ENCODE data around the gene MORC2. TPM values are rescaled to one million over a fixed set of nuclear protein-coding genes. Genes with fewer than 3 reads are reported as not detected.

The MORC2 gene
- total RNA-seq, 1 experiment from 2014 or later = 12.0 TPM

DNA sequence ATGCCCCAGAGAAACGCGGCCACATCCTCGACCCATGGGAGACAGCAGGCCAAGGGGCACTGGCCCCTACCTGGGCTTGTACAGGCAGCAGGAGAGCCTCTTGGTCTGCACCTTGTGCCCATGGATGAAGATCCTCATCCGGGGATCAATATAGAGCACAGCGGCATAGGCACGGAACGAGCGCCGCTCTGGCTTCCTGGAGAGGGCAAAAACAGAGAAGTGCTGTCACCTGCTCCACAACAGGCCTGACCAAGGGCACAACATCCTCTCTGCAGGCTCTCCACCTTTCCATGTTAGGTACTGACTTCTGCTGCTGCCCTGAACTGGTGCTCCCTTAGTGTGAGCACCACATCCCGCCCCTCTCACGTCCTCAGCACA lies 27.2 kb downstream of the MORC2 start:
- POLR2A ChIA-PET (ENCODE audit: unreplicated experiment) = no interaction called here
- Histone ChIP-seq H3K27ac (ENCODE audit: low read length) (no peak overlapping the region), H3K36me3 (ENCODE audit: low read depth, low read length) (peaks cover under 1% of the 10 kb centered on the region; the same call in 1 of the 2 replicates), H3K9ac (ENCODE audit: low read length) (no peak overlapping the region), H4K20me1 (ENCODE audit: low read length) (no peaks in the 10 kb centered on the region), H3K79me2 (ENCODE audit: low read length) (no peaks in the 10 kb centered on the region), H3K4me3 (ENCODE audit: low read length) (no peak overlapping the region), H2AFZ (ENCODE audit: low read length) (no peak overlapping the region), H3K4me2 (ENCODE audit: low read length) (no peak overlapping the region), H3K4me1 (ENCODE audit: insufficient read depth, low read length) (no peaks in the 10 kb centered on the region), H3K9me3 (ENCODE audit: low read length) (no peaks in the 10 kb centered on the region), H3F3A (ENCODE audit: low read length, unreplicated experiment) (no peaks in the 10 kb centered on the region), H3K9me2 (replicated peaks; ENCODE audit: low read length) (no peaks in the 10 kb centered on the region), H3K27me3 (ENCODE audit: low read length) (no peaks in the 10 kb centered on the region)
- intact Hi-C loops (cut with micrococcal nuclease) = loop anchor here (10.0 kb wide), 1 partner anchor 293 kb away; no protein-coding TSS in a partner anchor
- DNase-seq (no peak), ATAC-seq (no peak)
- no peak for TF ChIP-seq EZH2 (IDR thresholded peaks at IDR 0.05; ENCODE audit: low read length, unreplicated experiment)
- TF ChIP-seq, protein P1, sequence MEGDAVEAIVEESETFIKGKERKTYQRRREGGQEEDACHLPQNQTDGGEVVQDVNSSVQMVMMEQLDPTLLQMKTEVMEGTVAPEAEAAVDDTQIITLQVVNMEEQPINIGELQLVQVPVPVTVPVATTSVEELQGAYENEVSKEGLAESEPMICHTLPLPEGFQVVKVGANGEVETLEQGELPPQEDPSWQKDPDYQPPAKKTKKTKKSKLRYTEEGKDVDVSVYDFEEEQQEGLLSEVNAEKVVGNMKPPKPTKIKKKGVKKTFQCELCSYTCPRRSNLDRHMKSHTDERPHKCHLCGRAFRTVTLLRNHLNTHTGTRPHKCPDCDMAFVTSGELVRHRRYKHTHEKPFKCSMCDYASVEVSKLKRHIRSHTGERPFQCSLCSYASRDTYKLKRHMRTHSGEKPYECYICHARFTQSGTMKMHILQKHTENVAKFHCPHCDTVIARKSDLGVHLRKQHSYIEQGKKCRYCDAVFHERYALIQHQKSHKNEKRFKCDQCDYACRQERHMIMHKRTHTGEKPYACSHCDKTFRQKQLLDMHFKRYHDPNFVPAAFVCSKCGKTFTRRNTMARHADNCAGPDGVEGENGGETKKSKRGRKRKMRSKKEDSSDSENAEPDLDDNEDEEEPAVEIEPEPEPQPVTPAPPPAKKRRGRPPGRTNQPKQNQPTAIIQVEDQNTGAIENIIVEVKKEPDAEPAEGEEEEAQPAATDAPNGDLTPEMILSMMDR (conservative IDR thresholded peaks at IDR 0.05; ENCODE audit: low read depth, low read length) = no peak
- no peak for TF ChIP-seq EZH2phosphoT487 (IDR thresholded peaks at IDR 0.05; ENCODE audit: borderline replicate concordance, low read length)
- CTCF ChIA-PET = no interaction called here
- no TSS peak for BruUV-seq (replicated peaks)

DNA sequence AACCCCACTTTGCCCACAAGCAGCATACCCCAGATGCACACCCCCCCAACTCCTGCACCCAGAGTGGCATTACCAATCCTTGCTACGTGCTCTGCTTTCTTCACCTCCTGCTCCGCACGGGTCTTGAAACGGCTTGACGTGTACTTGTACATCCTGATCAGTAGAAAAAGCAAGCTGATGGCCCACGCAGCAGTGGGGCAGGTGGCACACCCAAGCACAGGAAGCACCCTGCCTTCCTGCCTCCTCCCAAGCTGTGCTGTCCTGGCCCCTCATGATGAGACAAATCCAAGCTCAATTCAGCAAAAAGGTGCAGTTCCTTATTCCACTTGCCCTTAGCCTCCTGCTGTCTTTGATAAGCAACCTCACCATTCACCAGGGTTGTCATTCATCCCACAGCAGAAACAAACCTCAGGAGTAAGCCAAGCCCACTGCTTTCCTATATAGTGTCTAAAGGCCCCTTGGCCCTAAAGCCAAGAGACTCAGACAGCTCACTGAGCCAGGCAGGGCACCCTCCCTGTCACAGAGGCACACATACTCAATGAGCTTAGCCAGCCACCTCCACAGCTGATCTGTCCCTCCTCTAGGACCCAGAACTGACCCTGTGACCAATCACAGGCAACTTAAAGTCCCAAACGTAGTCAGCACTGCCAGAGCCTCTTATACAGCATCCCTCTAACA lies 27.8 kb downstream of the MORC2 start:
- no peaks in the 10 kb centered on the region for H4K20me1 ChIP-seq (ENCODE audit: low read length)
- ATAC-seq = no peak
- no peak overlapping the region for H2AFZ ChIP-seq (ENCODE audit: low read length)
- no peaks in the 10 kb centered on the region for H3K27me3 ChIP-seq (ENCODE audit: low read length)
- TF ChIP-seq EZH2 (IDR thresholded peaks at IDR 0.05; ENCODE audit: low read length, unreplicated experiment) (no peak), EZH2phosphoT487 (IDR thresholded peaks at IDR 0.05; ENCODE audit: borderline replicate concordance, low read length) (no peak)
- TF ChIP-seq, protein P1 (conservative IDR thresholded peaks at IDR 0.05; ENCODE audit: low read depth, low read length) = no peak
- peaks cover 5% of the 10 kb centered on the region for H3K36me3 ChIP-seq (ENCODE audit: low read depth, low read length)
- H3K4me3 ChIP-seq (ENCODE audit: low read length) = no peak overlapping the region
- no peak overlapping the region for H3K9ac ChIP-seq (ENCODE audit: low read length)
- no peaks in the 10 kb centered on the region for H3K9me3 ChIP-seq (ENCODE audit: low read length)
- H3K27ac ChIP-seq (ENCODE audit: low read length) = no peak overlapping the region
- intact Hi-C loops (cut with micrococcal nuclease) = loop anchor here (10.0 kb wide), 1 partner anchor 294 kb away; no protein-coding TSS in a partner anchor
- no peaks in the 10 kb centered on the region for H3F3A ChIP-seq (ENCODE audit: low read length, unreplicated experiment)
- H3K9me2 ChIP-seq (replicated peaks; ENCODE audit: low read length) = no peaks in the 10 kb centered on the region
- no TSS peak for BruUV-seq (replicated peaks)
- no peak overlapping the region for H3K4me2 ChIP-seq (ENCODE audit: low read length)
- no peaks in the 10 kb centered on the region for H3K79me2 ChIP-seq (ENCODE audit: low read length)
- ChIA-PET POLR2A (ENCODE audit: unreplicated experiment) (no interaction called here), CTCF (no interaction called here)
- no peak for DNase-seq
- H3K4me1 ChIP-seq (ENCODE audit: insufficient read depth, low read length) = no peaks in the 10 kb centered on the region

DNA sequence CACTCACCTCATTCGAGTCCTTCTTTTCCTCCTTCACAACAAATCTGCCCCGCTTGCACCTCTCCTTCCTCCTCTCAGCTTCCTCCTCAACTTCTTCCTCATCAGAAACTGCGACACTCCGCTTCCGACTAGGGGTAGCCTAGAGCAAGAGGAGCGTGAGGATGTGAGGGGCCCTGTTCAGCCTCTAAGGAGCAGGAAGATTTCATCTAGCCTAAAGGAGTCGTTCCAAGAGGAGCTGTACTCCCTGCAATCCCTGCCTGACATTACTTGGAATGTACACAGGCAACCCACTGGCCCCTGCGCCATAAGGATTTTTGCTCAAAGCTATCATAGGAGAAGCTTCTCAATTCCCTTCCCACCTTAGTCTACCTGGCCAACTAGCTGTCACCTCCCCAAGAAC lies 34.5 kb downstream of the MORC2 start:
- Histone ChIP-seq H2AFZ (ENCODE audit: low read length) (no peak overlapping the region), H3K36me3 (ENCODE audit: low read depth, low read length) (peaks cover 5% of the 10 kb centered on the region), H3K4me2 (ENCODE audit: low read length) (no peak overlapping the region), H3K4me3 (ENCODE audit: low read length) (no peak overlapping the region), H3K9me2 (replicated peaks; ENCODE audit: low read length) (no peaks in the 10 kb centered on the region), H3K27me3 (ENCODE audit: low read length) (no peaks in the 10 kb centered on the region), H3K79me2 (ENCODE audit: low read length) (no peaks in the 10 kb centered on the region), H3F3A (ENCODE audit: low read length, unreplicated experiment) (no peaks in the 10 kb centered on the region), H3K4me1 (ENCODE audit: insufficient read depth, low read length) (no peaks in the 10 kb centered on the region), H3K27ac (ENCODE audit: low read length) (no peak overlapping the region), H3K9me3 (ENCODE audit: low read length) (no peaks in the 10 kb centered on the region), H3K9ac (ENCODE audit: low read length) (no peak overlapping the region), H4K20me1 (ENCODE audit: low read length) (no peaks in the 10 kb centered on the region)
- CTCF ChIA-PET = no interaction called here
- intact Hi-C loops (cut with micrococcal nuclease) = no loop called here
- no peak for DNase-seq
- no TSS peak for BruUV-seq (replicated peaks)
- TF ChIP-seq, protein P1 (conservative IDR thresholded peaks at IDR 0.05; ENCODE audit: low read depth, low read length) = no peak
- TF ChIP-seq EZH2phosphoT487 (IDR thresholded peaks at IDR 0.05; ENCODE audit: borderline replicate concordance, low read length) (no peak), EZH2 (IDR thresholded peaks at IDR 0.05; ENCODE audit: low read length, unreplicated experiment) (no peak)
- ATAC-seq = no peak
- POLR2A ChIA-PET (ENCODE audit: unreplicated experiment) = no interaction called here
